MM.1S (cell line): ENCODE measurements around the gene ARPC1B.

Experiments used
- DNase-seq: peaks from one replicate; pipeline ENCODE4 v3.0.0-alpha.2; 2015
- H2AFZ ChIP-seq: fragments of 300-600 bp; sonication (generic); 2 replicates; pipeline ENCODE4 v1.6.0; 2016; ENCODE audit warnings: antibody characterized with exemption, low read length
- H3F3A ChIP-seq: fragments of 300-600 bp; sonication (generic); 2 replicates; pipeline ENCODE4 v1.6.1; 2016; ENCODE audit warnings: mild to moderate bottlenecking, antibody characterized with exemption, low read length, moderate library complexity, mixed read lengths; ENCODE audit not compliant: insufficient read depth
- H3K27ac ChIP-seq: fragments of 300-600 bp; sonication (generic); 2 replicates; pipeline ENCODE4 v1.5.1; 2016; ENCODE audit warnings: mild to moderate bottlenecking, low read length
- H3K27me3 ChIP-seq: fragments of 300-600 bp; sonication (generic); replicated peaks from 2 replicates; pipeline ENCODE4 v1.6.0; 2016; ENCODE audit warnings: low read length; ENCODE audit not compliant: insufficient read depth
- H3K36me3 ChIP-seq: fragments of 300-600 bp; sonication (generic); replicated peaks from 2 replicates; pipeline ENCODE4 v1.6.1; 2016; ENCODE audit warnings: mild to moderate bottlenecking, low read length, mixed read lengths; ENCODE audit not compliant: insufficient read depth
- H3K4me1 ChIP-seq: fragments of 300-600 bp; sonication (generic); 2 replicates; pipeline ENCODE4 v1.6.1; 2016; ENCODE audit warnings: low read length, mixed read lengths
- H3K4me2 ChIP-seq: fragments of 300-600 bp; sonication (generic); 2 replicates; pipeline ENCODE4 v1.6.0; 2016; ENCODE audit warnings: low read depth, low read length
- H3K4me3 ChIP-seq: fragments of 300-600 bp; sonication (generic); 2 replicates; pipeline ENCODE4 v1.5.1; 2016; ENCODE audit warnings: low read length, mixed read lengths
- H3K79me2 ChIP-seq: fragments of 300-600 bp; sonication (generic); 2 replicates; pipeline ENCODE4 v1.6.1; 2016; ENCODE audit warnings: mixed run types, low read length, mixed read lengths
- H3K9ac ChIP-seq: fragments of 300-600 bp; sonication (generic); 2 replicates; pipeline ENCODE4 v1.6.1; 2016; ENCODE audit warnings: low read length, mixed read lengths
- H3K9me2 ChIP-seq: fragments of 300-600 bp; sonication (generic); replicated peaks from 2 replicates; pipeline ENCODE4 v1.6.1; 2016; ENCODE audit warnings: mild to moderate bottlenecking, low read length, mixed read lengths; ENCODE audit not compliant: insufficient read depth
- H3K9me3 ChIP-seq: fragments of 300-600 bp; sonication (generic); replicated peaks from 2 replicates; pipeline ENCODE4 v1.6.1; 2016; ENCODE audit warnings: mild to moderate bottlenecking, low read length, mixed read lengths; ENCODE audit not compliant: insufficient read depth
- H4K20me1 ChIP-seq: fragments of 300-600 bp; sonication (generic); 2 replicates; pipeline ENCODE4 v1.6.1; 2016; ENCODE audit warnings: mild to moderate bottlenecking, low read length, moderate library complexity, mixed read lengths; ENCODE audit not compliant: insufficient read depth
- EZH2 ChIP-seq: fragments of 300-600 bp; sonication (generic); optimal IDR thresholded peaks from 2 replicates; pipeline ENCODE3; 2017; ENCODE audit warnings: low read depth, mild to moderate bottlenecking, antibody characterized with exemption, low read length, mixed read lengths
- EZH2phosphoT487 ChIP-seq: fragments of 300-600 bp; sonication (generic); IDR thresholded peaks from 2 replicates; pipeline ENCODE4 v1.6.1; 2018; ENCODE audit warnings: antibody characterized with exemption, low read length
- TF ChIP-seq, protein P1 (sequence below): fragments of 300-600 bp; sonication (generic); IDR thresholded peaks from 2 replicates; pipeline ENCODE4 v1.5.1; 2016; ENCODE audit warnings: antibody characterized with exemption, low read length, mixed read lengths

ARPC1B gene

DNA sequence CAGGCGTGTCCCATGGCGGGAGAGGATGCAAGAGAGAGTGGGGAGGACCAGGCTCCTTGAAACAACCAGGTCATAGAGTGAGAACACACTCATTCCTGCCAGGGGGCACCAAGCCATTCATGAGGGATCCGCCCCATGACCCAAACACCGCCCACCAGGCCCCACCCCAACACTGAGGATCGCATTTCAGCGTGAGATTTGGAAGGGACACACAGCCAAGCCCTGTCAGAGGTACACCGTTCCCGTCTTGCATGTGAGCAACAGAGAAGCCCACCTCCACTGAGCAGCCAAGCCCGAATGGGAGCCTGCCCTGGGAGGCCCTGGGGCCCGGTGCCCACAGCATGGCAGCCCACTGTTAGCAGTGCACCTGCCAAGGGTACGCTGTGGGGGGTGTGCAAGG is 7.9 kb upstream of the ARPC1B start:
- Histone ChIP-seq H3K27ac (no peak overlapping the region), H3K4me1 (no peaks in the 10 kb centered on the region), H3K36me3 (no peaks in the 10 kb centered on the region), H3K27me3 (no peaks in the 10 kb centered on the region), H3K9ac (no peak overlapping the region), H3F3A (no peaks in the 10 kb centered on the region), H2AFZ (no peak overlapping the region), H3K9me3 (no peaks in the 10 kb centered on the region), H3K79me2 (no peaks in the 10 kb centered on the region), H3K4me3 (no peak overlapping the region), H3K9me2 (no peaks in the 10 kb centered on the region), H4K20me1 (no peaks in the 10 kb centered on the region), H3K4me2 (no peak overlapping the region)
- no peak for TF ChIP-seq EZH2phosphoT487
- TF ChIP-seq, protein P1, sequence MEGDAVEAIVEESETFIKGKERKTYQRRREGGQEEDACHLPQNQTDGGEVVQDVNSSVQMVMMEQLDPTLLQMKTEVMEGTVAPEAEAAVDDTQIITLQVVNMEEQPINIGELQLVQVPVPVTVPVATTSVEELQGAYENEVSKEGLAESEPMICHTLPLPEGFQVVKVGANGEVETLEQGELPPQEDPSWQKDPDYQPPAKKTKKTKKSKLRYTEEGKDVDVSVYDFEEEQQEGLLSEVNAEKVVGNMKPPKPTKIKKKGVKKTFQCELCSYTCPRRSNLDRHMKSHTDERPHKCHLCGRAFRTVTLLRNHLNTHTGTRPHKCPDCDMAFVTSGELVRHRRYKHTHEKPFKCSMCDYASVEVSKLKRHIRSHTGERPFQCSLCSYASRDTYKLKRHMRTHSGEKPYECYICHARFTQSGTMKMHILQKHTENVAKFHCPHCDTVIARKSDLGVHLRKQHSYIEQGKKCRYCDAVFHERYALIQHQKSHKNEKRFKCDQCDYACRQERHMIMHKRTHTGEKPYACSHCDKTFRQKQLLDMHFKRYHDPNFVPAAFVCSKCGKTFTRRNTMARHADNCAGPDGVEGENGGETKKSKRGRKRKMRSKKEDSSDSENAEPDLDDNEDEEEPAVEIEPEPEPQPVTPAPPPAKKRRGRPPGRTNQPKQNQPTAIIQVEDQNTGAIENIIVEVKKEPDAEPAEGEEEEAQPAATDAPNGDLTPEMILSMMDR, result no peak
- no peak for TF ChIP-seq EZH2
- DNase-seq, result no peak

DNA sequence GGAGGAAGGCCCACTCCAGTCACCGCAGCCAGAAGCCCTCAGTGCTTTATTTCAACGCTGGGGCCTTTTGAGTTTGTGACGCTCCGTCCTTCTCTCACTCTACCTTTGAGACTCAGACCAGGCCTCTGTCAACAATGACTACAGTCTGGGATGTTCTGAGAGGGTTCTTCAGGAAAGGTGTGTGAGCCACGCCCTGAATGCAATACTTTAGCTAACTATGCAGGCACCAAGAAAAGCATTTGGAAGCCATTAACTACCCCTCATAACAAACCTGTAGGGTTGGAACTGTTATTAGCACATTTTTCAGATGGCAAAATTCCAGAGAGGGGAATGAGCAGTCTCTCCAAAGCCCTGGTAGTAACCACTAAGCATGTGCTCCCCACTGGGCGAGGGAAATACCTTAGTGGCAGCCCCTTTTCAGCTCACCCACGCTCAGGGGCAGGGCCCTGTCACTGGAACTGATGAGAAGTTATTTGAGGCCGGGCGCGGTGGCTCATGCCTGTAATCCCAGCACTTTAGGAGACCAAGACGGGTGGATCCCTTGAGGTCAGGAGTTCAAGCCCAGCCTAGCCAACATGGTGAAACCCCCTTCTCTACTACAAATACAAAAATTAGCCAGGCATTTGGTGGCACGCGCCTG is 5.7 kb upstream of the ARPC1B start:
- H3K9me2 ChIP-seq, result no peaks in the 10 kb centered on the region
- H3K9me3 ChIP-seq, result no peaks in the 10 kb centered on the region
- DNase-seq, result no peak
- TF ChIP-seq EZH2, result no peak
- no peak for TF ChIP-seq EZH2phosphoT487
- TF ChIP-seq, protein P1, result no peak
- H3K9ac ChIP-seq, result no peak overlapping the region
- no peak overlapping the region for H3K4me2 ChIP-seq
- H2AFZ ChIP-seq, result no peak overlapping the region
- no peaks in the 10 kb centered on the region for H3K79me2 ChIP-seq
- no peaks in the 10 kb centered on the region for H3K4me1 ChIP-seq
- no peak overlapping the region for H3K4me3 ChIP-seq
- no peaks in the 10 kb centered on the region for H3K36me3 ChIP-seq
- no peaks in the 10 kb centered on the region for H3F3A ChIP-seq
- no peaks in the 10 kb centered on the region for H4K20me1 ChIP-seq
- H3K27ac ChIP-seq, result no peak overlapping the region
- H3K27me3 ChIP-seq, result no peaks in the 10 kb centered on the region

DNA sequence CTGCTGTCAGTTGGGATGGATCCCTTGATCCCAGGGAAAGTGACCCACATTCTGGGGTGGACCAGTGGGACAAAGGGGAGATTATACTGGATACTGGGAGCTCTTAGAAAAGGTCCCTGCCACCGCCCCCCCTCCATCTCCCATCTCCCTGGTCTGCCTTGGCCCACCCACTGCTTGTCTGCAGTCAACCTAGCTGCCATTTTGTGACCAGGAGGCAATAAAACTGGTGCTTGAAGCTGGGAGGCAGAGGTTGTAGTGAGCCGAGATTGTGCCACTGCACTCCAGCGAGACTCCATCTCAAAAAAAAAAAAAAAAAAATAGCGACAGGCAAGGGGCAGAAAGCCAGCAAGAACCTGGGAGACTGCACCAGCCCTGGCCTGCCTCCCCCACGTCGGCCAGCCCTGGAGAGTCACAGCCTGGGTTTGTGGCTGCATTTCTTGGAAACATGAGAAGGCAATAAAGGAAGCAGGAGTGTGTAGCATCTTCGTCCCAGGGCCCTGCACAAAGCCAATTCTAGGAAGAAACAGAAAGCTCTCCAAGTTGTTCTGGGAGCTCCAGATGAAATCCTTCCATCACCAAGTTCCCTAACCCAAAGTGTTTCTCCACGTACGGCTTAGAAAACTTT is 4.7 kb upstream of the ARPC1B start:
- no peaks in the 10 kb centered on the region for H3K9me3 ChIP-seq
- no peak overlapping the region for H2AFZ ChIP-seq
- no peak overlapping the region for H3K4me3 ChIP-seq
- H3K36me3 ChIP-seq, result no peaks in the 10 kb centered on the region
- H3K79me2 ChIP-seq, result peaks cover 4% of the 10 kb centered on the region
- no peak overlapping the region for H3K4me2 ChIP-seq
- no peak for DNase-seq
- no peak overlapping the region for H3K9ac ChIP-seq
- H3K9me2 ChIP-seq, result no peaks in the 10 kb centered on the region
- H3K27ac ChIP-seq, result no peak overlapping the region
- no peaks in the 10 kb centered on the region for H3F3A ChIP-seq
- no peaks in the 10 kb centered on the region for H3K27me3 ChIP-seq
- H4K20me1 ChIP-seq, result no peaks in the 10 kb centered on the region
- H3K4me1 ChIP-seq, result no peaks in the 10 kb centered on the region
- TF ChIP-seq EZH2phosphoT487 (no peak), EZH2 (no peak)
- TF ChIP-seq, protein P1, result no peak
